Measurements from ENCODE around the gene AHCYL1.

Gene AHCYL1

GRCh38 chr1:110011527-110012041, 27.0 kb downstream of the AHCYL1 start:
- H3K14ac ChIP-seq (ENCODE audit: low read length) = no peak overlapping the region
- no peak for DNase-seq (ENCODE audit: low spot score)
- no peak overlapping the region for H4K91ac ChIP-seq (ENCODE audit: low read depth, low read length, poor library complexity)
- H3K4me2 ChIP-seq (ENCODE audit: insufficient read depth, low read length, poor library complexity, severe bottlenecking) = no peak overlapping the region
- peaks cover 36 to 84% of the 10 kb centered on the region in 2 donors for H3K36me3 ChIP-seq (replicated peaks in 1 of 2; ENCODE audit: control insufficient read depth in 2 of 2, insufficient read depth in 2 of 2, low read length in 2 of 2)
- H3K79me1 ChIP-seq (ENCODE audit: low read depth, low read length) = no peaks in the 10 kb centered on the region
- H3K4me3 ChIP-seq (ENCODE audit: low read length in 2 of 2) = no peak overlapping the region
- no peak overlapping the region for H3K9ac ChIP-seq (ENCODE audit: low read depth, low read length, poor library complexity)
- H3K4ac ChIP-seq (ENCODE audit: low read length) = no peak overlapping the region
- H4K8ac ChIP-seq (ENCODE audit: low read depth, low read length) = no peak overlapping the region
- H3K27me3 ChIP-seq (ENCODE audit: control insufficient read depth in 3 of 3, insufficient read depth in 3 of 3, low read depth in 1 of 3, low read length in 3 of 3) = no peaks in the 10 kb centered on the region
- H2AFZ ChIP-seq (ENCODE audit: low read length) = no peak overlapping the region
- H3K23ac ChIP-seq (ENCODE audit: low read depth, low read length, poor library complexity) = no peak overlapping the region
- no peak overlapping the region for H3K18ac ChIP-seq (ENCODE audit: low read length)
- H2BK120ac ChIP-seq (ENCODE audit: low read depth, low read length) = no peak overlapping the region
- WGBS, 2 donors (ENCODE audit: extremely low coverage in 2 of 2, insufficient read length in 2 of 2, insufficient replicate concordance in 1 of 2) = no CpG with 5 or more reads among the region's 2 CpGs
- no peak overlapping the region for H2AK5ac ChIP-seq (ENCODE audit: low read depth, low read length)
- H2BK15ac ChIP-seq (ENCODE audit: low read length) = no peak overlapping the region
- H3K27ac ChIP-seq (replicated peaks; ENCODE audit: low read length) = no peak overlapping the region
- H2BK5ac ChIP-seq (ENCODE audit: low read length) = no peak overlapping the region
- no peak overlapping the region for H2BK12ac ChIP-seq (ENCODE audit: low read length)
- H3K9me3 ChIP-seq (replicated peaks in 1 of 2; ENCODE audit: control insufficient read depth in 2 of 2, insufficient read depth in 1 of 2, low read depth in 1 of 2, low read length in 2 of 2) = no peaks in the 10 kb centered on the region
- peaks cover 0 to 2% of the 10 kb centered on the region in 2 donors for H3K4me1 ChIP-seq (ENCODE audit: control insufficient read depth in 2 of 2, insufficient read depth in 1 of 2, low read depth in 1 of 2, low read length in 2 of 2)

DNA sequence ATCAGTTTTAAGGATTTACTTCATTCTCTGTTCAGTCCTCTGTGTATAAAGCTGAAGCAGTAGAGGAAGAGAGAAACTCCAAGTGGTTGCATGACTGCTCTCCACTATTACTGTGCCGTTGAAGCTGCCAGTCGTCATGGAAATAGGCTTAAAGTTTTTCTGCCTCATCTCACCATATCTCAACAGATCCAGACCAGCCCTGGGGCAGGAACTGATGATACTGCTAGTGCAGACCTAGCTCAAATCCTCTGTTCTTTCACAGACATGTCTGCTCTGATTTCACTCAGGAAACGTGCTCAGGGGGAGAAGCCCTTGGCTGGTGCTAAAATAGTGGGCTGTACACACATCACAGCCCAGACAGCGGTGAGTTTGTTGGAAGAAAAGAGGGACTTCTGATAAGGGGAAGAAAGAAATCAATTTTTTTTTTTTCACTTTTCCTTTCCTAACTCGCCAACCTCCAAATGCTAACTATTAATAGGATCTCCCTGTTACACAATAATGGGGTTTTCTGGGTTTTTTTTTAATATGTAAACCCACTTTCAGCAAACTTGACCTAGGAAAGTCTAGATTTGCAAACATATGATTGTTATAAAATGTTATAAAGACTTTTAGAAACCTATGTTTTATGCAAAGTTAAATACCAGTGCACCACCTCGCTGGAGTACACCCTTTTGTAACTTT, 27.7 kb downstream of the AHCYL1 start:
- H3K14ac ChIP-seq (ENCODE audit: low read length) = no peak overlapping the region
- no peak overlapping the region for H3K9ac ChIP-seq (ENCODE audit: low read depth, low read length, poor library complexity)
- no peak overlapping the region for H2AK5ac ChIP-seq (ENCODE audit: low read depth, low read length)
- H3K79me1 ChIP-seq (ENCODE audit: low read depth, low read length) = no peaks in the 10 kb centered on the region
- no peak overlapping the region for H2BK5ac ChIP-seq (ENCODE audit: low read length)
- no peak overlapping the region for H3K23ac ChIP-seq (ENCODE audit: low read depth, low read length, poor library complexity)
- H3K4me1 ChIP-seq (ENCODE audit: control insufficient read depth in 2 of 2, insufficient read depth in 1 of 2, low read depth in 1 of 2, low read length in 2 of 2) = no peaks in the 10 kb centered on the region
- H2BK120ac ChIP-seq (ENCODE audit: low read depth, low read length) = no peak overlapping the region
- H4K91ac ChIP-seq (ENCODE audit: low read depth, low read length, poor library complexity) = no peak overlapping the region
- no peak overlapping the region for H3K4ac ChIP-seq (ENCODE audit: low read length)
- H3K27me3 ChIP-seq (ENCODE audit: control insufficient read depth in 3 of 3, insufficient read depth in 3 of 3, low read depth in 1 of 3, low read length in 3 of 3) = no peaks in the 10 kb centered on the region
- no peak overlapping the region for H2BK15ac ChIP-seq (ENCODE audit: low read length)
- no peak overlapping the region for H3K4me3 ChIP-seq (ENCODE audit: low read length in 2 of 2)
- no peak overlapping the region for H2BK12ac ChIP-seq (ENCODE audit: low read length)
- H4K8ac ChIP-seq (ENCODE audit: low read depth, low read length) = no peak overlapping the region
- no peak for DNase-seq (ENCODE audit: low spot score)
- WGBS, 2 donors (ENCODE audit: extremely low coverage in 2 of 2, insufficient read length in 2 of 2, insufficient replicate concordance in 1 of 2) = no CpG with 5 or more reads among the region's 6 CpGs
- no peak overlapping the region for H3K18ac ChIP-seq (ENCODE audit: low read length)
- H3K36me3 ChIP-seq (replicated peaks in 1 of 2; ENCODE audit: control insufficient read depth in 2 of 2, insufficient read depth in 2 of 2, low read length in 2 of 2) = peaks cover 40 to 89% of the 10 kb centered on the region in 2 donors
- H3K9me3 ChIP-seq (replicated peaks in 1 of 2; ENCODE audit: control insufficient read depth in 2 of 2, insufficient read depth in 1 of 2, low read depth in 1 of 2, low read length in 2 of 2) = no peaks in the 10 kb centered on the region
- no peak overlapping the region for H3K27ac ChIP-seq (replicated peaks; ENCODE audit: low read length)
- H2AFZ ChIP-seq (ENCODE audit: low read length) = no peak overlapping the region
- H3K4me2 ChIP-seq (ENCODE audit: insufficient read depth, low read length, poor library complexity, severe bottlenecking) = no peak overlapping the region

DNA sequence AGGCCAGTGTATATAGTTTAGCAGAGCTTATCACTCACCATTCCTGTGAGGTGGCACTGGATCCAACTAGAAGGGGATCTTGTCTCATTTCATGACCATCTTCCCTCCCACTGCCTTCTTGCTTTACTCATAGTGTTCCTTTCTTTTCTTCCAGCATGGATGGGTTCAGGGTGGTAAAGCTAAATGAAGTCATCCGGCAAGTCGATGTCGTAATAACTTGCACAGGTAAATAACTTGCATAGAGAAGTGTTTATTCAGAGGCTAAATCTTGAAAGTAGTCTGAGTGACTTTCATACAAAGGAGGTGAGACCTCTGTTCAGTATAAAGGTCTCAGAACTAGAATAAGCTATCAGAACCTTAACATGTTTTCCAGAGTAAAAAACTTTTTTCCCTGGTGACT, 33.2 kb downstream of the AHCYL1 start:
- no peaks in the 10 kb centered on the region for H3K9me3 ChIP-seq (replicated peaks in 1 of 2; ENCODE audit: control insufficient read depth in 2 of 2, insufficient read depth in 1 of 2, low read depth in 1 of 2, low read length in 2 of 2)
- DNase-seq (ENCODE audit: low spot score) = no peak
- no peak overlapping the region for H3K4ac ChIP-seq (ENCODE audit: low read length)
- no peak overlapping the region for H2BK120ac ChIP-seq (ENCODE audit: low read depth, low read length)
- no peak overlapping the region for H2BK15ac ChIP-seq (ENCODE audit: low read length)
- peaks cover 52 to 99% of the 10 kb centered on the region in 2 donors for H3K36me3 ChIP-seq (replicated peaks in 1 of 2; ENCODE audit: control insufficient read depth in 2 of 2, insufficient read depth in 2 of 2, low read length in 2 of 2)
- H3K23ac ChIP-seq (ENCODE audit: low read depth, low read length, poor library complexity) = no peak overlapping the region
- no peak overlapping the region for H3K4me2 ChIP-seq (ENCODE audit: insufficient read depth, low read length, poor library complexity, severe bottlenecking)
- no peak overlapping the region for H4K8ac ChIP-seq (ENCODE audit: low read depth, low read length)
- H2BK12ac ChIP-seq (ENCODE audit: low read length) = no peak overlapping the region
- H2AK5ac ChIP-seq (ENCODE audit: low read depth, low read length) = no peak overlapping the region
- no peak overlapping the region for H3K9ac ChIP-seq (ENCODE audit: low read depth, low read length, poor library complexity)
- H3K18ac ChIP-seq (ENCODE audit: low read length) = no peak overlapping the region
- WGBS, 2 donors (ENCODE audit: extremely low coverage in 2 of 2, insufficient read length in 2 of 2, insufficient replicate concordance in 1 of 2) = no CpG with 5 or more reads among the region's 3 CpGs
- no peak overlapping the region for H4K91ac ChIP-seq (ENCODE audit: low read depth, low read length, poor library complexity)
- H3K14ac ChIP-seq (ENCODE audit: low read length) = no peak overlapping the region
- H3K79me1 ChIP-seq (ENCODE audit: low read depth, low read length) = no peaks in the 10 kb centered on the region
- H2AFZ ChIP-seq (ENCODE audit: low read length) = no peak overlapping the region
- H3K4me3 ChIP-seq (ENCODE audit: low read length in 2 of 2) = no peak overlapping the region
- H3K4me1 ChIP-seq (ENCODE audit: control insufficient read depth in 2 of 2, insufficient read depth in 1 of 2, low read depth in 1 of 2, low read length in 2 of 2) = no peaks in the 10 kb centered on the region
- no peak overlapping the region for H3K27ac ChIP-seq (replicated peaks; ENCODE audit: low read length)
- no peaks in the 10 kb centered on the region for H3K27me3 ChIP-seq (ENCODE audit: control insufficient read depth in 3 of 3, insufficient read depth in 3 of 3, low read depth in 1 of 3, low read length in 3 of 3)
- H2BK5ac ChIP-seq (ENCODE audit: low read length) = no peak overlapping the region

GRCh38 chr1:110018396-110018795, 33.8 kb downstream of the AHCYL1 start:
- H4K8ac ChIP-seq (ENCODE audit: low read depth, low read length) = no peak overlapping the region
- H3K27ac ChIP-seq (replicated peaks; ENCODE audit: low read length) = no peak overlapping the region
- no peak overlapping the region for H4K91ac ChIP-seq (ENCODE audit: low read depth, low read length, poor library complexity)
- no peak overlapping the region for H2BK12ac ChIP-seq (ENCODE audit: low read length)
- no peak overlapping the region for H2BK120ac ChIP-seq (ENCODE audit: low read depth, low read length)
- no peak for DNase-seq (ENCODE audit: low spot score)
- H3K27me3 ChIP-seq (ENCODE audit: control insufficient read depth in 3 of 3, insufficient read depth in 3 of 3, low read depth in 1 of 3, low read length in 3 of 3) = no peaks in the 10 kb centered on the region
- no peak overlapping the region for H2BK5ac ChIP-seq (ENCODE audit: low read length)
- H3K4ac ChIP-seq (ENCODE audit: low read length) = no peak overlapping the region
- H3K4me2 ChIP-seq (ENCODE audit: insufficient read depth, low read length, poor library complexity, severe bottlenecking) = no peak overlapping the region
- H2AK5ac ChIP-seq (ENCODE audit: low read depth, low read length) = no peak overlapping the region
- H3K4me3 ChIP-seq (ENCODE audit: low read length in 2 of 2) = no peak overlapping the region
- H2AFZ ChIP-seq (ENCODE audit: low read length) = no peak overlapping the region
- no CpG with 5 or more reads among the region's 9 CpGs for WGBS, 2 donors (ENCODE audit: extremely low coverage in 2 of 2, insufficient read length in 2 of 2, insufficient replicate concordance in 1 of 2)
- H3K14ac ChIP-seq (ENCODE audit: low read length) = no peak overlapping the region
- no peaks in the 10 kb centered on the region for H3K9me3 ChIP-seq (replicated peaks in 1 of 2; ENCODE audit: control insufficient read depth in 2 of 2, insufficient read depth in 1 of 2, low read depth in 1 of 2, low read length in 2 of 2)
- no peak overlapping the region for H3K18ac ChIP-seq (ENCODE audit: low read length)
- H3K79me1 ChIP-seq (ENCODE audit: low read depth, low read length) = no peaks in the 10 kb centered on the region
- H3K36me3 ChIP-seq (replicated peaks in 1 of 2; ENCODE audit: control insufficient read depth in 2 of 2, insufficient read depth in 2 of 2, low read length in 2 of 2) = peaks cover 55 to 99% of the 10 kb centered on the region in 2 donors
- no peak overlapping the region for H3K9ac ChIP-seq (ENCODE audit: low read depth, low read length, poor library complexity)
- H2BK15ac ChIP-seq (ENCODE audit: low read length) = no peak overlapping the region
- H3K23ac ChIP-seq (ENCODE audit: low read depth, low read length, poor library complexity) = no peak overlapping the region
- H3K4me1 ChIP-seq (ENCODE audit: control insufficient read depth in 2 of 2, insufficient read depth in 1 of 2, low read depth in 1 of 2, low read length in 2 of 2) = no peaks in the 10 kb centered on the region

Measured in neuronal stem cell (in vitro differentiated cells).